ENCODE measurements around the gene EDEM2.
A peak's percentile ranks its signal among the peaks of the same experiment; 100 is the strongest.
"Not testable (repeated sequence)": the region's sequence is repeated elsewhere in the genome, so short reads cannot be mapped to it uniquely, and the experiment has no call there.

The EDEM2 gene, protein sequence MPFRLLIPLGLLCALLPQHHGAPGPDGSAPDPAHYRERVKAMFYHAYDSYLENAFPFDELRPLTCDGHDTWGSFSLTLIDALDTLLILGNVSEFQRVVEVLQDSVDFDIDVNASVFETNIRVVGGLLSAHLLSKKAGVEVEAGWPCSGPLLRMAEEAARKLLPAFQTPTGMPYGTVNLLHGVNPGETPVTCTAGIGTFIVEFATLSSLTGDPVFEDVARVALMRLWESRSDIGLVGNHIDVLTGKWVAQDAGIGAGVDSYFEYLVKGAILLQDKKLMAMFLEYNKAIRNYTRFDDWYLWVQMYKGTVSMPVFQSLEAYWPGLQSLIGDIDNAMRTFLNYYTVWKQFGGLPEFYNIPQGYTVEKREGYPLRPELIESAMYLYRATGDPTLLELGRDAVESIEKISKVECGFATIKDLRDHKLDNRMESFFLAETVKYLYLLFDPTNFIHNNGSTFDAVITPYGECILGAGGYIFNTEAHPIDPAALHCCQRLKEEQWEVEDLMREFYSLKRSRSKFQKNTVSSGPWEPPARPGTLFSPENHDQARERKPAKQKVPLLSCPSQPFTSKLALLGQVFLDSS

DNA sequence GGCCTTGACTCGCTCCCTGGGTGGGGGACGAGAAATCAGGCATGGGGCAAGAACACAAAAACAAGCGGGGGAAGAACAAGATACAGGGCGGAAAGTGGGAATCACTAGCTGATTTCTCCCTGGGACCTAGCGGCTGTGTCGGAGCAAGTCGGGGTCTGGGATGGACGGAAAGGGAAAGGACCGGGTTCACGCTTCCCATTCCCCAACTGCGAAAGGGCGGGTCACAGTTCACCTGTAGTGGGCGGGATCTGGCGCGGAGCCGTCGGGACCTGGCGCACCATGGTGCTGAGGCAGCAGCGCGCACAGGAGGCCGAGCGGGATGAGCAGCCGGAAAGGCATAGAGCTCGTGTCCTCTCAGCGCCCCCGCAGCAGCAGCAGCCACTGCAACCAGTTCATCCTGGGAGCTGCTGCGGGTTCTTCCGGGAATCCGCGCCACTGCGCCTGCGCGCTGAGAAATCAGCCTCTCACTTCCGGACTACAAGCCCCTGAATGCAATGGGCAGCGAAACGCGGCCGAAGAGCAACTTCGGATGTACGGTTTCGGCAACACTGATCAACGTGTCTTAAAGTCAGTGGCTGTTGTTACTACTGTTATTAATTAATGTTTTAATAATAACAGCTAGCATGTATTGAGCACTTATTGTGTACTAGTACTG is at the start of gene EDEM2:
Gene EDEM2 (minus strand): TSS at position 417 of the 655 bp plus-strand sequence. CDS start 78 bp downstream, at position 339.
- TF ChIP-seq, protein P1, sequence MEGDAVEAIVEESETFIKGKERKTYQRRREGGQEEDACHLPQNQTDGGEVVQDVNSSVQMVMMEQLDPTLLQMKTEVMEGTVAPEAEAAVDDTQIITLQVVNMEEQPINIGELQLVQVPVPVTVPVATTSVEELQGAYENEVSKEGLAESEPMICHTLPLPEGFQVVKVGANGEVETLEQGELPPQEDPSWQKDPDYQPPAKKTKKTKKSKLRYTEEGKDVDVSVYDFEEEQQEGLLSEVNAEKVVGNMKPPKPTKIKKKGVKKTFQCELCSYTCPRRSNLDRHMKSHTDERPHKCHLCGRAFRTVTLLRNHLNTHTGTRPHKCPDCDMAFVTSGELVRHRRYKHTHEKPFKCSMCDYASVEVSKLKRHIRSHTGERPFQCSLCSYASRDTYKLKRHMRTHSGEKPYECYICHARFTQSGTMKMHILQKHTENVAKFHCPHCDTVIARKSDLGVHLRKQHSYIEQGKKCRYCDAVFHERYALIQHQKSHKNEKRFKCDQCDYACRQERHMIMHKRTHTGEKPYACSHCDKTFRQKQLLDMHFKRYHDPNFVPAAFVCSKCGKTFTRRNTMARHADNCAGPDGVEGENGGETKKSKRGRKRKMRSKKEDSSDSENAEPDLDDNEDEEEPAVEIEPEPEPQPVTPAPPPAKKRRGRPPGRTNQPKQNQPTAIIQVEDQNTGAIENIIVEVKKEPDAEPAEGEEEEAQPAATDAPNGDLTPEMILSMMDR (IDR thresholded peaks at IDR 0.05; ENCODE audit: low read depth, low read length): no peak; the same call in 1 of the 2 replicates
- peak; percentile 89 for DNase-seq (ENCODE audit: extremely low read depth, low read depth)

DNA sequence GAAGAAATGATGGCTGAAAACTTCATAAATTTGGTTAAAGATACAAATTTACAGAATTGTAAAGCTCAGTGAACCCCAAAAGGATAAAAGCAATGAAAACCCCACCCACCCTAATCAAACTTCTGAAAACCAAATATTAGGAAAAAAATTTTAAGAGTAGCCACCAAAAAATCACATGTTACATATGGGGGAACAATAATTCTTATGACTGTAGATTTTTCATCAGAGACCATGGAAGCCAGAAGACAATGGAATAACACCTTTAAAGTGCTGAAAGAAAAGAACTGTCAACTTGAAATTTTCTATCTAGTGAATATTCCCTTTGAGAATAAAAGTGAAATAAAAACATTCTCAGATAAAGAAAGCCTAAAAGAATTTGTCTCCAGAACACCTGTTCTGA is 49.2 kb upstream of the EDEM2 start:
- DNase-seq (ENCODE audit: extremely low read depth, low read depth): no peak
- TF ChIP-seq, protein P1 (IDR thresholded peaks at IDR 0.05; ENCODE audit: low read depth, low read length): no peak

DNA sequence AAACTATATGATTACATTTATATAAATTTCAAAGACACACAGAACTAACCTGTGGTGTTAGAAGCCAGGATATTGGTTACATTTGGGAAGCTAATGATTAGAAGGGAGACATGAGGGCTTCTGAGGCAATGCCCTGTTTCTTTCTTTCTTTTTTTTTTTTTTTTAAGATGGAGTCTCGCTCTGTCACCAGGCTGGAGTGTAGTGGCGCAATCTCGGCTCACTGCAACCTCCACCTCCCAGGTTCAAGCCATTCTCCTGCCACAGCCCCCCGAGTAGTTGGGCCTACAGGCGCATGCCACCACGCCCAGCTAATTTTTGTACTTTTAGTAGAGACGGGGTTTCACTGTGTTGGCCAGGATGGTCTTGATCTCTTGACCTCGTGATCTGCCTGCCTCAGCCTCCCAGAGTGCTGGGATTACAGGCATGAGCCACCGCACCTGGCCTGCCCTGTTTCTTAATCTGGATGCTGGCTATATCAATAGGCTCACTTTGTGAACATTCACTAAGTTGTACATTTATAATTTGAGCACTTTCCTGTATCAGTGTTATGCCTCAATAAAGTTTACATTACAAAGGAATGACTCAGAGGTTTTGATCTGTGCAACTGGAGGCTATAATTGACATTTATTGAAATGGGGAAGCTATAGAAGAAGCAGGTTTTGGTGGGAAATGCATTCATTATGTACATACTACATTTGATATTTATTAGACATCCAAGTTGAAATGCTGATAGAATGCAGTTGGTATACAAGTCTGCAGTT is 46.1 kb upstream of the EDEM2 start:
- DNase-seq (ENCODE audit: extremely low read depth, low read depth): not testable (repeated sequence)

DNA sequence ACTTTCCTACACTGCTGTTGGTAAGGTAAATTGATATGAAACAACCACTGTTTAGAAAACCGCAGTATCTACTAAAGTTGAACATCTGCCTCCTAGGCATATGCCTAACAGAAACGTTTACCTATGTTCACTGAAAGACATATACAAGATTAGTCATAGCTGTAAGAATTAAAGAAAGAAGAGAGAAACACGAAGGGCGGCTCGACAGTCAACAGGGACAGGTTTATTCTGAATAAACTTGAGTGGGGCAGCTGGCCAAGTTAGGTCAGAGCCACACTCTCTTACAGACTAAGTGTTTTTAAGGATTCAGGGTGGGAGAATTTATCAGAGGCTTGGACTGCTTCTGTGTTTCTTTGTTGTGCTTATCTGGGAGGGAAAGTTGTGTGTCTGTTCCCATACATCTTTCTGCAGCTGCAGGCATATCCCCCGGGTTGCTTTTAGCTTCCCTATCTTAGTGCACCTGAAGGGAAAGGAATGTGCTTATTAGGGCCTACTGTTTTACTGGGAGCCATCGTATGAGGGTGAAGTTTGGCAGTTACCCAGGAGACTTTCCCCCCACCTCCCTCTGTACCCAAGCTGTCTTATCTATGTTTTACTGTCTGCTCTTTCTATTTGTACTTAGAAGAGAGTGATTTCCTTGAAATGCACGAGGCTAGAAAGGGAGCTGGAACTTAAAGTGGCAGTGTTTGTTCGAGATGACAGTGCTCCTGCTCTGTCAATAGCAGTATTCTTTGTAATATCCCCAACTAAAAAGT is 45.2 kb upstream of the EDEM2 start:
- TF ChIP-seq, protein P1 (IDR thresholded peaks at IDR 0.05; ENCODE audit: low read depth, low read length): no peak
- DNase-seq (ENCODE audit: extremely low read depth, low read depth): no peak

DNA sequence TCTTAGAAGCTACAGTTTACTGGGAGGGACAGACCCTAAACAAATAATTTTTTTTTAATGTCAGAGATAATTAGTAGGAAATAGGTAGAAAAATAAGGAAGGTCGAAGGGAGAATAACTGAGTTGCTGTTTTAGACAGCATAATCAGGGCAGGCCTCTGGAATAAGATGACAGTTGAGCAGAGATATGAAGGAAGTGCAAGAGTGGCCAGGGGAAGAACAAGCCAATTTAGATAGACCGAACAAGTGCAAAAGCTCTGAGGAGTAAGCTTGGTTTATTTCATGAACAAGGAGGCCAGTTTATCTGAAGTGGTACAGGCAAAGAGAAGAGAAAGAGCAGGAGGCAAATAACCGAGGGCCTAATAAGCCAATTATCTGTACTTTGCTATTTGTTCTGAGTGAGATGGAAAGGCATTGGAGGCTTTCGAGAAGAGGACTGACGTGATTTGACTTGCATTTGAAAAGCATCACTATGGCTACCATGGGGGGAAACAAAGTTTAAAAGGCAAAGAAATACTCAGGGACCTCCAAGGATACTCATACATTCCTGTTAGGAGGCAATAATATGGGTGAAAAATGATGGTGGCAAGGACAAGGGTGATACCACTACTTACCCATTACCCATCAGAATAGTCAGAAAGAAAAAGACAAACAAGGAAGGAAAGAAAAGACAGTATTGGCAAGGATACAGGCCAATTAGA is 44.4 kb upstream of the EDEM2 start:
- no peak for DNase-seq (ENCODE audit: extremely low read depth, low read depth)
- TF ChIP-seq, protein P1 (IDR thresholded peaks at IDR 0.05; ENCODE audit: low read depth, low read length): no peak

DNA sequence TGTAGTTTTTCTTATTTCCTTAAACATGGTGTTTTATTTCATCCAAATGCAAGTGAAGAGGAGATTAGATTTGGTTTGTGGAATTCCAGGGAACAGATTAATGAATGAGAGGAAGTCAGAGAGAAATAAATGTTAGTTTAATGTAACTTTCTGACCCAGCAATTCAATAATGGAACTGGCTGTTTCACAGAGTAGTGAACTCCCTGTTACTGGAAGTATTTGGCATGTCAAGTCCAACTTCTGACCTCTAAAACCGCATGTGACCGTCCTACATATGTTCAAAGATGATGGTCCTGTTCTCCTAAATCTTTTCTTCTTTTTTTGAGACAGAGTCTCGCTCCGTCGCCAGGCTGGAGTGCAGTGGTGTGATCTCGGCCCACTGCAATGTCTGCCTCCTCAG is 43.4 kb upstream of the EDEM2 start:
- no peak for DNase-seq (ENCODE audit: extremely low read depth, low read depth)
- TF ChIP-seq, protein P1 (IDR thresholded peaks at IDR 0.05; ENCODE audit: low read depth, low read length): no peak

DNA sequence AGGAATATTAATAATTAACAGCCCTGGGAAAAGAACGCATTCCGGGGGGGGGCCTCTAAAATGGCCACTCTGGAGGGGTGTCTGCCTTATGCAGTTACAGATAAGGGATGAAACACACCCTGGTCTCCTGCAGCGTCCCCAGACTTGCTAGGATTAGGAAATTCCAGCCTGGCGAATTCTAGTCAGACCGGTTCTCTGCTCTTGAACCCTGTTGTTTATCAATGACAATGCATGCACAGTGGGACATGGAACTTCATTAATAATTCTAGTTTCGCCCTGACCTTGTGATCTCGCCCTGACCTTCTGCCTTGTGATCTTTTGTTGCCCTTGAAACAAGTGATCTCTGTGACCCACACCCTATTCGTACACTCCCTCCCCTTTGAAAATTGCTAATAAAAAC is 42.1 kb upstream of the EDEM2 start:
- DNase-seq (ENCODE audit: extremely low read depth, low read depth): not testable (repeated sequence)

Data from AG09319 (cell line).